ENCODE data around the gene GNB5. TPM values are rescaled to one million over a fixed set of nuclear protein-coding genes. Genes with fewer than 3 reads are reported as not detected.
A peak's percentile ranks its signal among the peaks of the same experiment; 100 is the strongest.

The GNB5 gene
- total and polyA plus RNA-seq, 8 donors, result 11.3 to 18.9 (median 14.5) TPM

GRCh38 chr15:52193321-52193720 is 2.1 kb upstream of the GNB5 start:
- no peak for ATAC-seq

GRCh38 chr15:52186651-52187486 is 4.3 kb downstream of the GNB5 start:
- ATAC-seq, result no peak

More at GRCh38 chr15:52193321-52193720, 2.1 kb upstream of the GNB5 start:
- H3K9me3 ChIP-seq, result no peaks in the 10 kb centered on the region
- no peak for TF ChIP-seq CTCF (IDR thresholded peaks at IDR 0.05)
- H3K36me3 ChIP-seq, result no peaks in the 10 kb centered on the region
- no peaks in the 10 kb centered on the region for H3K4me1 ChIP-seq
- H3K4me3 ChIP-seq, result no peak overlapping the region
- intact Hi-C loops (cut with DNase I), result no loop called here
- H3K27ac ChIP-seq, result no peak overlapping the region
- no peak for DNase-seq
- no peaks in the 10 kb centered on the region for H3K27me3 ChIP-seq

GRCh38 chr15:52185151-52185561 is 6.0 kb downstream of the GNB5 start:
- ATAC-seq (peak; percentile 74), DNase-seq (no peak)
- intact Hi-C loops (cut with DNase I), result no loop called here
- no peak for TF ChIP-seq CTCF (IDR thresholded peaks at IDR 0.05)
- H3K27me3 ChIP-seq, result peaks cover 0 to 14% of the 10 kb centered on the region in 2 donors
- no peaks in the 10 kb centered on the region for H3K9me3 ChIP-seq
- H3K4me3 ChIP-seq, result no peak overlapping the region
- H3K4me1 ChIP-seq, result peaks cover 5 to 6% of the 10 kb centered on the region in 2 donors
- H3K27ac ChIP-seq, result no peak overlapping the region
- H3K36me3 ChIP-seq, result no peaks in the 10 kb centered on the region

More at GRCh38 chr15:52186651-52187486, 4.3 kb downstream of the GNB5 start:
- Histone ChIP-seq H3K4me1 (no peaks in the 10 kb centered on the region), H3K4me3 (no peak overlapping the region), H3K27me3 (no peaks in the 10 kb centered on the region), H3K27ac (no peak overlapping the region), H3K9me3 (no peaks in the 10 kb centered on the region), H3K36me3 (no peaks in the 10 kb centered on the region)
- DNase-seq, result no peak
- intact Hi-C loops (cut with DNase I), result no loop called here
- no peak for TF ChIP-seq CTCF (IDR thresholded peaks at IDR 0.05)

GRCh38 chr15:52184721-52185120 is 6.5 kb downstream of the GNB5 start:
- no peak for ATAC-seq
- H3K27ac ChIP-seq, result no peak overlapping the region
- intact Hi-C loops (cut with DNase I), result no loop called here

More at GRCh38 chr15:52184721-52185120, 6.5 kb downstream of the GNB5 start:
- no peak overlapping the region for H3K4me3 ChIP-seq
- no peaks in the 10 kb centered on the region for H3K36me3 ChIP-seq
- DNase-seq, result peak in 1 of 4 donors; percentile 18
- peaks cover 0 to 18% of the 10 kb centered on the region in 2 donors for H3K27me3 ChIP-seq
- no peak for TF ChIP-seq CTCF (IDR thresholded peaks at IDR 0.05)
- no peaks in the 10 kb centered on the region for H3K9me3 ChIP-seq
- H3K4me1 ChIP-seq, result peaks cover 6 to 10% of the 10 kb centered on the region in 2 donors
